Measurements from ENCODE around the gene FGF4.

DNA sequence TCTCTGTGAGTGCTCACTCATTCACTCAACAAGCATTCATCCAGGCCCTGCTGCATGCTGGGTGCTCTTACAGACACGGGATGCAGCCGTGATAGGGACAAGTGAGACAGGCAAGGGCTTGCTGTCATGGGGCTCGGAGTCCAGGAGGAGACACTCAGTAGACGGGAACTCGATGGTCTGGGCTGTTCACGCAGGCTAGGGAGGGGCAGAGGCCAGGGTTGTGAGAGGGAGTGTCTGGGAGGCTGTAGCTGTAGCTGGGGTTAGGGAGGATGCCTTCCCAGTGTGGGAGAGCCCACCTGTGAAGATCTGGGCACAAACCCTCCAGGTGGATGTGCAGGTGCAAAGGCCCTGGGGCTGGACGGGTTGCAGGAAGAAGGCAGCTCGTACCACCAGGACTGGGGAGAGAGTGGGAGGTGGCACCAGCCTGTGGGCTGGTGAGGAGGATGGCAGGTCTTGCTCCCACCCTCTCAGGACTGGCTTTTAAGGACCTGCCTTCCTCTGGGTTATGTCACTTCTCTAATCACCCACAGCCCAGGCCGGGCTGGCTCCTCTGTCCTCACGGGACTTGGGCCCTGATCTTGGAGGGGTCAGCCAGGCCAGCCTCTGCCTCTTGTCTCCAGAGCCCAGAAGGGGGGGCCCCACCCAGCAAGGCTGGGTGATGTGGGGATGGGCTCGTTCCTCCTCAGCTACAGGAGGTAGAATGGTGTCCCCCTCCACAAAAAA, 24.1 kb downstream of the FGF4 start:
- TF ChIP-seq, protein P1, sequence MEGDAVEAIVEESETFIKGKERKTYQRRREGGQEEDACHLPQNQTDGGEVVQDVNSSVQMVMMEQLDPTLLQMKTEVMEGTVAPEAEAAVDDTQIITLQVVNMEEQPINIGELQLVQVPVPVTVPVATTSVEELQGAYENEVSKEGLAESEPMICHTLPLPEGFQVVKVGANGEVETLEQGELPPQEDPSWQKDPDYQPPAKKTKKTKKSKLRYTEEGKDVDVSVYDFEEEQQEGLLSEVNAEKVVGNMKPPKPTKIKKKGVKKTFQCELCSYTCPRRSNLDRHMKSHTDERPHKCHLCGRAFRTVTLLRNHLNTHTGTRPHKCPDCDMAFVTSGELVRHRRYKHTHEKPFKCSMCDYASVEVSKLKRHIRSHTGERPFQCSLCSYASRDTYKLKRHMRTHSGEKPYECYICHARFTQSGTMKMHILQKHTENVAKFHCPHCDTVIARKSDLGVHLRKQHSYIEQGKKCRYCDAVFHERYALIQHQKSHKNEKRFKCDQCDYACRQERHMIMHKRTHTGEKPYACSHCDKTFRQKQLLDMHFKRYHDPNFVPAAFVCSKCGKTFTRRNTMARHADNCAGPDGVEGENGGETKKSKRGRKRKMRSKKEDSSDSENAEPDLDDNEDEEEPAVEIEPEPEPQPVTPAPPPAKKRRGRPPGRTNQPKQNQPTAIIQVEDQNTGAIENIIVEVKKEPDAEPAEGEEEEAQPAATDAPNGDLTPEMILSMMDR (conservative IDR thresholded peaks at IDR 0.05; ENCODE audit: low read length) = no peak
- TF ChIP-seq EZH2phosphoT487 (IDR thresholded peaks at IDR 0.05; ENCODE audit: borderline replicate concordance) = no peak

Data from Loucy (cell line).